Globus pallidus (tissue), 1 donor: ENCODE measurements around the gene TAS2R14.
A peak's percentile ranks its signal among the peaks of the same experiment; 100 is the strongest.

Experiments
- DNase-seq: peaks from one replicate; pipeline ENCODE4 v3.0.0-alpha.2; 2015; ENCODE audit warnings: low spot score

TAS2R14 gene, protein sequence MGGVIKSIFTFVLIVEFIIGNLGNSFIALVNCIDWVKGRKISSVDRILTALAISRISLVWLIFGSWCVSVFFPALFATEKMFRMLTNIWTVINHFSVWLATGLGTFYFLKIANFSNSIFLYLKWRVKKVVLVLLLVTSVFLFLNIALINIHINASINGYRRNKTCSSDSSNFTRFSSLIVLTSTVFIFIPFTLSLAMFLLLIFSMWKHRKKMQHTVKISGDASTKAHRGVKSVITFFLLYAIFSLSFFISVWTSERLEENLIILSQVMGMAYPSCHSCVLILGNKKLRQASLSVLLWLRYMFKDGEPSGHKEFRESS

DNA sequence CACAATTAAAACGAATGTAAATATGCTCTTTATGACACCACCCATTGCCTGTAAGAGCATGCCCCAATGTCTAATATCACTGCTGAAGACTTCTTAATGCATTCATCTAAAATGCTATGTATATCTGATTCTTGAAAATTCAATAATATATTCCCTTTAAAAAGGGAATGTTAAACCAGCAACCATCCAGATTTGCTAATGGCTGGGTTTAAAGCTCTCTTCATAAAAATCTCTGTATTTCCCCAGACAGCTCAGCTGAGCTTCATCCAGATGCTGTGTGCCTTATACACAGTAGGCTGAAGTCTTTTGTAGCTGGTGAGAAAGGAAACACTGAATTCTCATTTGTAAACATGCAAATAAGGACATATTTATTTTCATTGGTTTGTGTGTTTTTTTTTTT, at the start of gene TAS2R14:
TAS2R14 (minus strand) TSS at position 101 of the 400 bp plus-strand sequence; CDS start at position 45, 56 bp downstream.
- DNase-seq: no peak

DNA sequence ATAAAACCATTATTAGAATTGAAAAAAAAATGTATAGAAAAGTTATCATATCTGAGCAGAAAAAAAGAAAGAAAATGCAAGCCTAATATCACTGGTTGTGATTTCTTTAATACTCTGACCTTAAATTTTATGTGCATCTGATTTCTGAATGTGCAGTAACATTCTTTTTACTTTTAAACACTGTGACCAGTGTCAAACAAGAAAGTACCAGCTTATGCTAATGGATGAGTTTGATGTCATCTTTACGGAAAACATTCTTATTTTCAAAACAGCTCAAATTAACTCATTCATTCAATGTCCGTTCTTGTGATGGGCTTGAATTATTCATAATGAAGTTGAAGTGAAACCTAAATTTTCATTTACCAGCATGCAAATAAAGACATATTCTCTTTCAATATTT, 47.7 kb upstream of the TAS2R14 start, which contains the start of gene TAS2R50:
TAS2R50 (minus strand) TSS at position 101 of the 400 bp plus-strand sequence; CDS start at position 49, 52 bp downstream.
- no peak for DNase-seq

DNA sequence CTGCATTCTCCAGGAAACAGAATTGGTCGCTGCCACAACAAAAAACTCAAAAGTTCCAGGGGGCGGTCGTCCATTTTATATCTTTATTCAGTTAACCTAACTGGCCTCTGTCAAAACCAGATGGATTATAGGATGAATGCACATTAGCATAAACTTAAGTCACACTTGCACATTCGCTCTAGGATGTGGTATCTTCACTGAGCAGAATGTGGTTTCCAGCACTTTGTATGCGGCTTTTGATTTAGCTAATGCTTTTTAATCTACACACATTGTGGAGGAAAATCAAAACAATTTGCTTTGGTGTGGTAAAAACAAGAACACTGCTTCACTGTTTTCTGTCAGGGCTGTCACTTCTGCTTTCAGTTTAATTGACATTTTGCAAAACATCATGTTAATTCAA, 43.2 kb upstream of the TAS2R14 start:
- DNase-seq: no peak

DNA sequence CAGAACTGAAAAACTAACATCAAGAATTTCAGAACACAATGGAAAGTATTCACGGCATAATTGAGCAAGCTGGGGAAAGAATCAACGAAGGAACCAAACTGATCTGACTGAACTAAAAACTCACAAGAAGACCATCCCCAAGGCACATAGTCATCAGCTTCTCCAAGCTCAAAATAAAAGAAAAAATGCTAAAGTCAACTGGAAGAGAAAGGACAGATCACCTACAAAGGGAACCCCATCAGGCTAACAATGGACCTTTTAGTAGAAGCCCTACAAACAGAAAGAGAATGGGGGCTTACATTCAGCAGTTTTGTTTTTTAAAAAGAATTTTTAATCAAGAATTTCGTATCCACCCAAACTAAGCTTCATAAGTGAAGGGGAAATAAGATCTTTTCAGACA, 35.9 kb upstream of the TAS2R14 start:
- DNase-seq: no peak

DNA sequence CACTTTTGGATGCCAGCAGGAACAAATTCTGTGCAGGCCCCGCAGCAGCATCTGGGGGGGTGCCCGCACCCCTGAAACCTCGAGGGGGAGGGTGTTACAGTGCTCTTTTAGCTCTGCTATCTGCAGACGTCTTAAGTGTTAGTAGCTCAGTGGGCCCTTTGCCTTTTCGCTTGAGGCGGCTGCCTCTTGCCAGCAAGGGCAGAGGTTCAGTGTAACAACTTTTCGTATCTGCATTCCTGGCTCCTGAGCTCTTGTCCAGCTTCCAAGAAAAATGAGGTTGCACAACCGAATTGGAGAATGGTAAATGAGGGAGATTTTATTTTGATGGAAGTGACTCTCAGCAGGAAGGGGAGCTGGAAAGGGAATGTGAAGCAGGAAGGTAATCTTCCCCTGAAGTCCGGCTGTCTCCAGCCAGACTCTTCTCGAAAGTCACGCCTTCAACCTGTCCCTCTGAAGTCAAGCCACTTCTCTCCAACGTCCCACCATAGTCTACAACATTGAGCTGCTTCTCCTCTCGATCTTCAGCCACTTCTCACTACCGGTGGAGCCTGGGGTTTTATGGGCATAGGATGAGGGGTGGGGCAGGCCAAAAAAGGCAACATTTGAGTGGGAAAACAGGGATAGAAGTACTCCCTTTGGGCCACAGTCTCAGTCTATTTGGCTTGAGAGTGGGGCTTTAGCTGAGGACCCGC, 29.8 kb upstream of the TAS2R14 start:
- DNase-seq: no peak

DNA sequence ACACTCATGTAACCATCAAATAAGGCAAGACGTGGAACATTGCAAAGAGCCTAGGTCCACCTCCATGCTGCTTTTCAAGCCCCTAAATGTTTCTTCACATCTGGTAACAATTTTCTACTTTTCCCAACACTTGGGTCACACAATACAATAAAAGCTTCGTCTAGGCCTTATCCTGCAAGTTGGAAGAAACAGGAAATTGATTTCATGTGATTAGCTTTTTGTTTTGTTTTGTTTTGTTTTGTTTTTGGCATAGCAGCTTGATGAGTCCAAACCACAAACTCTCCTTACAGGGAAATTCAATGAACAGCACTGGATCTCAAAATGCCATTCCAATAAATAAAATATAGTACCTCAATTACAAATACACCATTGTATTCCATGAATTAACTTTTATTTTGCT, 28.3 kb upstream of the TAS2R14 start:
- DNase-seq: no peak

DNA sequence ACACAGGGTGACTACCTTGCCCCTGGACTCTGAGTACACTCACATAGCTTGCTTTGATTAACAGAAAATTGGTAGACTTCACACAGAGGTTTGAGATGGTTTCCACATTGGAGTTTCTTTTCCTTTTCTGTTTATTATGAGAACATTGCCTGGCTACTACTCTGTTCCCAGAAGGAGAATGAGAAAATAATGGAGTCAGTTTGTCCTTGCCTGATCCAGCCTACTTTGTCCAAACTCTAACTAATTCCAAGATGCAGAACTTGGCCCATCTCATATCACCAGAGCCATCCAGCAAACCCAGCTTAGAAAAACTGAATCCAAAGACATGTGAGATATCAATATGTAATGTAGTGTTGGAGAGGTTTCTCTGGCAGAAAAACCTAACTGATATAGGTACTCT, 27.3 kb upstream of the TAS2R14 start:
- DNase-seq: no peak

DNA sequence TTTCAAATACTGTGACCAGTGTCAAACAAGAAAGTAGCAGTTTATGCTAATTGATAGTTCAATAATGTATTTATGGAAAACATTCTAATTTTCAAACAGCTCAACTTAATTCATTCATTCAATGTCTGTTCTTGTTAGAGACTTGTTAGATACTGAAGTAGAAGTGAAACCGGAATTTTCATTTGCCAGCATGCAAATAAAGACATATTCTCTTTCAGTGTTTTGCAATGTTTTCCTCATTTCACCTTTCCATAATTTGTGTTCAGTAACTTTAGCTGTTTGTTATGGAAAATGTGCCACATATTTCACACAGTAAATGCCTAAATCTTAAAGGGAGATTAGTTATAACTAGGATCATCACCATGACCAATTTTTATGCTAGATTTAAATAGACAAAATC, 26.4 kb upstream of the TAS2R14 start:
- DNase-seq: no peak

DNA sequence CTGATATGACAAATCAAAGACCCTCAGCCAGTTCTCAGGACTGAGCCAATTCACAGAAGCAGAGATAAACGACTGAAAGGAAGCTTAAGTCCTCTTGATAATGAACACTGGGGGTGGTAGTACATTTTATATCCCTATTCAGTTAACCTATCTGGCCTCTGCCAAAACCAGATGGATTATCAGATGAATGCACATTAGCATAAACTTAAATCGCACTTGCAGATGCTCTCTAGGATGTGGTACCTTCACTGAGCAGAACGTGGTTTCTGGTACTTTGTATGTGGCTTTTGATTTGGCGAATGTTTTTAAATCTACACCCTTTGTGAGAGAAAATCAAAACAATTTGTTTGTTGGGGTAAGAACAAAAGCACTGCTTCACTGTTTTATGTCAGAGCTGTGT, 21.1 kb upstream of the TAS2R14 start:
- no peak for DNase-seq

DNA sequence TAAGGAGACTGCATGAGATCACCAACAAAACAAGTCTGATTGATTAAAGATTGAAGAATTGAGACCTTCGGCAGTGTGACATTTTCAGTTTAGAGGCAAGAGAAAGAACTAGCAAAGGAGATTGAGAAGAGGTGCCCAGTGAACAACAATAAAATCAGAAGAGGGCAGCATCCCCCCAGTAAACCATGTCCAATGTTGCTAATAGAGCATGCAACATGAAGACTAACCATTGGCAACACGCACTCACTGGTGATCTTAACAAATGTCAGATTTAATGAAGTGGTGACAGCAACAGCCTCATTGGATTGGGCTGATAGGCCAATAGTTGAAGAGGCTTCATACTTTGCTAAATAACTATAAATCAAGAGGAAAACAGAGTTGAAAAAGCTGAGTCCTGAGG, 20.7 kb upstream of the TAS2R14 start:
- peak; percentile 73 for DNase-seq

DNA sequence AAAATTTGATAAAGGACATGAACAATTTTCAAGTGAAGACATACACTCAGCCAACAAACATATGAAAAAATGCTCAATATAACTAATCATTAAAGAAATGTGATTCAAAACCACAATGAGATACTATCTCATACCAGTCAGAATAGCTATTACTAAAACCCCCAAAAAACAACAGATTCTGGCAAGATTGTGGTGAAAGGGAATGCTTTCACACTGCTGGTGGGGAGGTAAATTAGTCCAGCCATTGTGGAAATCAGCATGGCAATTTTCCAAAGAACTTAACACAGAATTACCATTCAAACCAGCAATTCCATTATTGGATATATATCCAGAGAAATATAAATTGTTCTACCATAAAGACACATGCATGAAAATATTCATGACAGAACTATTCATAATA, 18.7 kb upstream of the TAS2R14 start:
- no peak for DNase-seq

DNA sequence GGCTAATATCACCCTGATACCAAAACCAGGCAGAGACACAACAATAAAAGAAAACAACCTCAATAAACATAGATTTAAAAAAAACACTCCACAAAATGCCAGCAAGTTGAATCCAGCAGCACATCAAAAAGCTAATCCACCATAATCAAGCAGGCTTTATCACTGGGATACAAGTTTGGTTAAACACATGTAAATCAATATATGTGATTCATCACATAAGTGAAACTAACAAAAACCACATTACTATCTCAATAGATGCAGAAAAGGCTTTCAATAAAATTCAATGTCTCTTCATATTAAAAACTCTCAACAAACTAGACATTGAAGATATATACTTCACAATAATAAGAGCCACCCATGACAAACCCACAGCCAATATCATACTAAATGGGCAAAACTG, 17.0 kb upstream of the TAS2R14 start:
- no peak for DNase-seq

DNA sequence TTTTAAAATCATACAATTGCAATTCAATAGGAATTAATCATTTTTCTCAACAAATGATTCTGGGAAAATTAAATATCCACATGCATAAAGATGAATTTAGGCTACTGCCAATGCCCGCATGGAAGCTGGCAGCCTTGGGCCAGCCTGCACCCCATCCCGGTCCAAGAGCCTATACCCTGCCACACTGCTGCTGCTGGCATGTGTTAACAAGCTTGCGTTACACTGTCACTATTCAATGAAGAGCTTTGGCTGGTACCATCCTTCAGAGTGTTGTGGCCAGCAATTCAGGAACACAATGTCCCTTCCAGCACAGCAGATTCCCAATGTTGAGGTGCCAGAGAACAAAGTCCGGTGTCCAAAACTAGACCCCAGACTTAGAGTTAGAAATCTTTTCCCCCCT, 13.6 kb upstream of the TAS2R14 start:
- peak; percentile 61 for DNase-seq

DNA sequence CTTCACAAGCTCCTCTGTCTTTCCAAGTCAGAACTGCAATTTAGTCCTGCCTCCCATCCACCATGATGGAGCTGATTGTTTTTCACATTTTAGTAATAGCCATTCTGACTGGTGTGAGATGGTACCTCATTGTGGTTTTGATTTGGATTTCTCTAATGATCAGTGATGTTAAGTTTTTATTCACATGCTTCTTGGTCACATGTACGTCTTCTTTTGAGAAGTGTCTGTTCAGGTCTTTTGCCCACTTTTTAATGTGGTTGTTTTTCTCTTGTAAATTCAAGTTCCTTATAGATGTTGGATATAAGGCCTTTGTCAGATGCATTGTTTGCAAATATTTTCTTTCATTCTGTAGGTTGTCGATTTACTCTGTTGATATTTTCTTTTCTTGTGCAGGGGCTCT, 4.1 kb upstream of the TAS2R14 start:
- DNase-seq: no peak

DNA sequence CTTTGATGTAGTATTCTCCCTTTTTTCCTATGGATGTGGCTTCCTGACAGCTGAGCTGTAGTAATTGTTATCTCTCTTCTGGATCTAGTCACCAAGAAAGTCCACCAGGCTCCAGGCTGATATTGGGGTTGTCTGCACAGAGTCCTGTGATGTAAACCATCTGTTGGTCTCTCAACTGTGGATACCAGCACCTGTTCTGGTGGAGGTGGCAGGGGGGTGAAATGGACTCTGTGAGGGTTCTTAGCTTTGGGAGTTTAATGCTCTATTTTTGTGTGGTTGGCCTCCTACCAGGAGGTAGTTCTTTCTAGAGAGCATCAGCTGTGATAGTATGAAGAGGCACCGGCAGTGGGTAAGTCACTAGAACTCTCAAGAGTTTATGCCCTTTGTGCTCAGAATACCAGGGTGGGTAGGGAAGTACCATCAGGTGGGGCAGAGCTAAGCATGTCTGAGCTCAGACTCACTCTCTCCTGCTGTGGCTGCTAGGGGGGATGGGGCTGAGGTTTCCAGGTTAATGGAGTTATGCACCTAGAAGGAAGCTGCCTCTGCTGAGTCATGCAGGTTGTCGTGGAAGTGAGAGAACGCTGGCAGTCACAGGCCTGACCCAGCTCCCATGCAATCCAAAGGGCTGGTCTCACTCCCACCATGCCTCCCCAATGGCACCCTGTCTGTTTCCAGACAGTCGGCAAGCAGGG, 3.0 kb upstream of the TAS2R14 start:
- no peak for DNase-seq

DNA sequence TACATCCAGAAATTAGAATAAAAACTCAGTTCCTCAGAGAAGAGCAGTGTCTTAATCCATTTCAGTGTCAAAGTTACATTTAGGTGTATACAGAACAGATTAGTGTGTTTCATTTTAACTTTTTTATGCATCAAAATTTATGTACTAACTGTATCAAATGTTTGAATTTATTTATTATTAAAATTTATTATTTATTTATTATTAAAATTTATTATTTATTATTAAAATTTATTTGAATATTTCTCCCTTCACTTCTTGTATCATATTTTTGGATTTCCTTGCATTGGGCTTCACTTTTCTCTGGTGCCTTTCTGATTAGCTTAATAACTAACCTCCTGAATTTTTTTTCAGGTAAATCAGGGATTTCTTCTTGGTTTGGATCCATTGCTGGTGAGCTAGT, 2.3 kb upstream of the TAS2R14 start:
- no peak for DNase-seq

DNA sequence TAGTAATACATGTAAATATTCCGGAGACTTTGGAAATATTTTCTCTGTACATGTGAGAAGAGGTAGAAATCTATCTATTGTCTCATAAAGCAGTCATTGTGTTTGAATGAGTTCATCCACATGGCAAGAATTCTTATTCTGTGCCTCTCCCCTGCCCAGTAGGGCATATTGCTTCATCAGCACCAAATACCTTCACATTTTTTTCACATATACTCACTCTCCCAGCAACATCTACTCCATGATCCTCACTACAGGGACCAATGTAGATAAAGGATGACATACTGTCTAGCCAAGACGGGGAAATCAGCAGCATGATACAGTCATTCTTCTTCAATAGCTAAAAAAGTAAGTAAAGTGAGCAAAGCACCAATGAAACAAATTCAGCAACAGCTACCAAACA, 1.3 kb upstream of the TAS2R14 start:
- no peak for DNase-seq

DNA sequence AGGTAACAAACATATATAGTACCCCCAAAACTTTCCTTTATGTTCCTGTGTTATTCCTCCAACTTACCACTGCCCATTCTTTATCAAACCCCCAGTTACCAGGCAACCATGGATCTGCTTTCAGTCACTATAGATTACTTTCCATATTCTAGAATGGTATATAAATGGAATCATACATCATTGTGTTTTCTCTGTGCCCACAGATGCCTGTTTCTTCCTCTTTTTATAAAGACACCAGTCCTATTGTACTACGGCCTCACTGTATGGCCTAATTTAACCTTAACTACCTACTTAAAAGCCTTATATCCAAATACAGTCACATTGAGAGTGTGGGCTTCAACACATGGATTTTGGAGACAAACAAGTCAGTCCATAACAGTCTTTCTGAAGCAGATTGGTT, 2.6 kb downstream of the TAS2R14 start:
- DNase-seq: no peak

DNA sequence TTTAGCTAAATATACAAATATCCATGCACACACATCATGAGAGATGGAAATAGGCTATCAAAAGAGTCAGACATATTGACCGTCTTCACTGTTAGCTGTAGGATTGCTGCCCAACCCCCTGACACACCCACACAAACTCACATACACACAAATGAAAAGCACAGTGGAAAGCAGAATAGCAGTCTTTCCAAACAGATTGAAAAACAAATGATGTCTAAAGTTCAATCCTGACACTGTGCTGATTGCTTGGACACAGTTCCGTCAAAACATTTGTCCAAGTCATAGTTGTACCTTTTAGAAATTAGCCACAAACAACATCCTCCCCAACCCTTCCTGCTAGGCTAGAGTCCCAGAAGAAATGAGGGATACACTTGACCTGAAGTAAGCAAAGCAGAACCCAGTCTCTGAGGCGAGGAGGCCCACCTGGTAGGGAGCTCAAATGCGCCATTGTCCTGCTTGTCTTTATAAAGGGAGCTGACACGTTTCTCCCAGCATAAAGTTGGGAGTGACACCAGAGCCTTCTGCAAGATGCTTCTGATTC, 10.2 kb downstream of the TAS2R14 start, which contains the start of gene PRH2:
PRH2 (plus strand) TSS at position 491 of the 541 bp plus-strand sequence; CDS start at position 529, 38 bp downstream.
- no peak for DNase-seq

DNA sequence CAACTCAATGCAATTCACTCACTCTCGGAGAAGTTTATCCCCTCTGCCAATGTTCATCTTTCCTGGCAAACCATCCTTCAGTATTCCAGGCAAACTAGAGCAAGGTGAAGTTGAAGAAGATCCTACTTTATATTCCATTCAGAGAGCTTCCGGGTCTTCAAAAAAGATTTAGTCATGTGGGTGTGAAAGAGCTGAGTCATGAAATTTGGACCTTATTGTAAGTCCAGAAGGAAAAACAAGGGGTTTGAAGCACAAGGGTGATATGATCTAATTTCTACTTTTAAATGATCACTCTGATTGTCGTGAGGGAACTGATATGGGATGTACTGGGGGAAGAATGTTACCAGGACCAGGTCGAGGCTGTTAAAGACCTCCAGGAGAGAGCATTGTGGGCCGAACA, 12.8 kb downstream of the TAS2R14 start:
- DNase-seq: no peak

DNA sequence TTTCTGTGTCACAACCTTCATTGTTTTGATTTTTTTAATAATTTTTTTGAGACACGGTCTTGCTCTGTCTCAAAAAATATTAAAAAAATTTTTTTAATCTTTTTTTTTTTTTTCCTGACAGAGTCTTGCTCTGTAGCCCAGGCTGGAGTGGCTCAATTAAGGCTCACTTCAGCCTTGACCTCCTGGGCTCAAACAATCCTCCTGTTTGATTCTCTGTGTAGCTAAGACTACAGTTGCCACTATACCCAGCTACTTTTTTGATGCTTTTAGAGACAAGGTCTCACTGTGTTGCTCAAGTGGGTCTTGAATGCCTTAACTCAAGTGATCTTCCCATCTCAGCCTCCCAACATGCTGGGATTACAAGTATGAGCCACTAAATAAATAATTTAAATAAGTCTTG, 19.3 kb downstream of the TAS2R14 start:
- no peak for DNase-seq

DNA sequence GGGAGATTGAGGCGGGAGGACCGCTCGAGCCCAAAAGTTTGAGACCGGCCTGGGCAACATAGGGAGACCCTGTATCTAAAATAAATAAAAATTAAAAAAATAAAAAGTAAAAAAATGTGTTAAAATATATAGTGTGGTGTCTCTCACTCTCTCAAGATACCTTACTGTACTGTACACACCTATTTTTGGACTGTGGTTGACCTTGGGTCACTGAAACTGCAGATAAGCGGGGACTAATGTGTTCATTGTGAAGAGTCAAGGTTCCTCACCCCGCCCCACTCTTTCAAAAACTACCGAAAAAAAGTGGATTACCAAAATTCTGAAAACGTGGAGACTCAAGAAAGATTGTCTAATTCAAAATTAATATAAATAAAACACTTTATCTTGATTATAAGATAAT, 28.7 kb downstream of the TAS2R14 start:
- no peak for DNase-seq

DNA sequence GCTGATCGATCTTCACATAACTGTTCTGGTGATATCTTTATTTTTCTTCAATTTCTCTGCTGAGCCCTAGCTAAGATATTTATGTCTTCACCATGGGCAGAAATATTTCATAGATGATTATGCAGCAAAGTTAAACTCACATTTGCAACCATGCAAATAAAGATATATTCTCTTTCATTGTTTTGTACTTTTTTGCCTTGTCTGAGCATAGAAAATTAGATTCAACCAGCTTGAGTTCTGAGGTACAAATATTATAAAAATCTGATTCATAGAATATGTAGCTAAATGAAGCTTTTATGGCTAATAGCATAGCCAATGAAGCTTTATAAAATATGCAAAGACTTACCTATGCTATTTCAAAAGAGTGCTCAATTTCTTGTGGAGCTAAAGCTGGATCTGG, 29.6 kb downstream of the TAS2R14 start, which contains the start of gene TAS2R13:
TAS2R13 (minus strand) TSS at position 101 of the 400 bp plus-strand sequence. CDS start 264 bp downstream, outside the sequence.
- DNase-seq: no peak
